K562 (cell line): ENCODE data around the gene JADE2. TPM values are rescaled to one million over a fixed set of nuclear protein-coding genes. Genes with fewer than 3 reads are reported as not detected.

Experiments used
- GABPA ChIP-seq: fragments of 200-800 bp; sonication (Bioruptor generic); conservative IDR thresholded peaks from 2 replicates; pipeline ENCODE4 v1.6.1; 2016; ENCODE audit warnings: low read depth, missing genetic modification characterization, missing compliant biosample characterization
- KDM5B ChIP-seq: fragments of 200-600 bp; sonication (generic); IDR thresholded peaks from 2 replicates; pipeline ENCODE4 v1.6.1; 2012; ENCODE audit warnings: low read depth, mild to moderate bottlenecking, moderate library complexity, low read length, control low read depth, inconsistent platforms; ENCODE audit not compliant: insufficient replicate concordance
- L3MBTL2 ChIP-seq: fragments of 450-650 bp; IDR thresholded peaks from 2 replicates; pipeline ENCODE4 v1.6.1; 2016; ENCODE audit warnings: mild to moderate bottlenecking, moderate library complexity
- MAZ ChIP-seq, 2 experiments: fragments of 450-650 bp in 1 of 2; sonication (generic) in 1 of 2; formaldehyde crosslinking; IDR thresholded peaks in 1 of 2; conservative IDR thresholded peaks in 1 of 2; 2 replicates each; pipeline versions ENCODE4 v1.4.0 to v1.5.0; 2020; ENCODE audit warnings: mild to moderate bottlenecking in 1 of 2, missing genetic modification reagents in 1 of 2
- MCM7 ChIP-seq, 2 experiments: fragments of 450-650 bp; IDR thresholded peaks; 2 replicates each; pipeline ENCODE4 v1.6.1; 2016 to 2018
- RBFOX2 ChIP-seq: fragments of 200-400 bp; formaldehyde crosslinking; IDR thresholded peaks from 2 replicates; pipeline ENCODE4 v1.6.1; 2017; ENCODE audit warnings: low read depth, mild to moderate bottlenecking, low read length, moderate library complexity
- SMAD2 ChIP-seq: fragments of 150-350 bp; IDR thresholded peaks from 2 replicates; pipeline ENCODE4 v1.6.1; 2014; ENCODE audit warnings: low read depth, mild to moderate bottlenecking, low read length
- SMAD4 ChIP-seq: fragments of 250-450 bp; sonication (Bioruptor Pico); conservative IDR thresholded peaks from 2 replicates; pipeline ENCODE4 v1.8.0; 2021; ENCODE audit warnings: inconsistent platforms, mild to moderate bottlenecking, moderate library complexity
- TAF1 ChIP-seq: IDR thresholded peaks from 2 replicates; pipeline ENCODE4 v1.6.1; 2011; ENCODE audit warnings: mild to moderate bottlenecking, low read length, moderate library complexity; ENCODE audit not compliant: insufficient read depth, control insufficient read depth, severe bottlenecking; ENCODE audit errors: extremely low read depth
- YY1 ChIP-seq, 3 experiments: IDR thresholded peaks; 2 replicates each; pipeline ENCODE4 v1.6.1; 2011; ENCODE audit warnings: low read length in 2 of 3, mild to moderate bottlenecking in 2 of 3, moderate library complexity in 2 of 3, borderline replicate concordance in 1 of 3, control low read depth in 1 of 3, low read depth in 1 of 3; ENCODE audit not compliant: insufficient read depth in 3 of 3, insufficient replicate concordance in 2 of 3, control insufficient read depth in 1 of 3, insufficient read length in 1 of 3; ENCODE audit errors: extremely low read depth in 1 of 3
- ZNF75A ChIP-seq: fragments of 450-650 bp; formaldehyde crosslinking; IDR thresholded peaks from 2 replicates; pipeline ENCODE4 v1.4.0; 2020; ENCODE audit warnings: mild to moderate bottlenecking
- polyA plus RNA-seq, 8 experiments: library from polyadenylated mRNA; depleted of rRNA in 4 of 8; stranded (reverse) in 5 of 8; unstranded in 3 of 8; fragments of >200 nt; fragmentation: Nextera tagmentation in 2 of 8; fragmentation: Illumina TruSeq in 1 of 8; extraction: Ambion mirVana in 2 of 8; extraction: Trizol in 1 of 8; gene quantifications; 2 replicates each; pipeline versions ENCODE4 v1.2.1 to v1.2.3, GENCODE V29; 2011 to 2014; ENCODE audit warnings: inconsistent platforms in 1 of 8, missing spikeins in 1 of 8
- total RNA-seq, 7 experiments: library from RNA; depleted of rRNA in 6 of 7; stranded (reverse); fragments of >200 nt in 6 of 7; fragmentation: Illumina TruSeq in 2 of 7; extraction: Trizol in 2 of 7; gene quantifications; 2 replicates each; pipeline versions ENCODE4 v1.2.1 to v1.2.3, GENCODE V29; 2011 to 2021; ENCODE audit warnings: low replicate concordance in 1 of 7
- TF ChIP-seq, protein P1 (sequence below): fragments of 250-450 bp; sonication (Bioruptor Pico); IDR thresholded peaks from 2 replicates; pipeline ENCODE4 v1.4.0; 2020; ENCODE audit warnings: mild to moderate bottlenecking, moderate library complexity, borderline replicate concordance
- TF ChIP-seq, protein P2 (sequence below): fragments of 450-650 bp; IDR thresholded peaks from 2 replicates; pipeline ENCODE4 v1.6.1; 2018; ENCODE audit warnings: mild to moderate bottlenecking, low read depth; ENCODE audit not compliant: partially characterized antibody
- TF ChIP-seq, protein P3 (sequence below): fragments of 450-650 bp; formaldehyde crosslinking; IDR thresholded peaks from 2 replicates; pipeline ENCODE4 v1.4.0; 2020; ENCODE audit warnings: mild to moderate bottlenecking, moderate library complexity
- TF ChIP-seq, protein P4 (sequence below): fragments of 200-800 bp; sonication (Bioruptor generic); IDR thresholded peaks from 2 replicates; pipeline ENCODE4 v1.6.1; 2017; ENCODE audit warnings: missing genetic modification characterization, missing compliant biosample characterization
- TF ChIP-seq, protein P5 (sequence below): sonication (generic); formaldehyde crosslinking; IDR thresholded peaks from 2 replicates; pipeline ENCODE4 v1.8.0; 2022; ENCODE audit warnings: missing genetic modification reagents, mild to moderate bottlenecking, moderate library complexity, borderline replicate concordance

Gene JADE2
- total and polyA plus RNA-seq, 9 of the 15 experiments (the other 6 are each of a cell fraction or from before 2014, with no cell fraction given) = 0.50 to 23.3 (median 9.1) TPM

DNA sequence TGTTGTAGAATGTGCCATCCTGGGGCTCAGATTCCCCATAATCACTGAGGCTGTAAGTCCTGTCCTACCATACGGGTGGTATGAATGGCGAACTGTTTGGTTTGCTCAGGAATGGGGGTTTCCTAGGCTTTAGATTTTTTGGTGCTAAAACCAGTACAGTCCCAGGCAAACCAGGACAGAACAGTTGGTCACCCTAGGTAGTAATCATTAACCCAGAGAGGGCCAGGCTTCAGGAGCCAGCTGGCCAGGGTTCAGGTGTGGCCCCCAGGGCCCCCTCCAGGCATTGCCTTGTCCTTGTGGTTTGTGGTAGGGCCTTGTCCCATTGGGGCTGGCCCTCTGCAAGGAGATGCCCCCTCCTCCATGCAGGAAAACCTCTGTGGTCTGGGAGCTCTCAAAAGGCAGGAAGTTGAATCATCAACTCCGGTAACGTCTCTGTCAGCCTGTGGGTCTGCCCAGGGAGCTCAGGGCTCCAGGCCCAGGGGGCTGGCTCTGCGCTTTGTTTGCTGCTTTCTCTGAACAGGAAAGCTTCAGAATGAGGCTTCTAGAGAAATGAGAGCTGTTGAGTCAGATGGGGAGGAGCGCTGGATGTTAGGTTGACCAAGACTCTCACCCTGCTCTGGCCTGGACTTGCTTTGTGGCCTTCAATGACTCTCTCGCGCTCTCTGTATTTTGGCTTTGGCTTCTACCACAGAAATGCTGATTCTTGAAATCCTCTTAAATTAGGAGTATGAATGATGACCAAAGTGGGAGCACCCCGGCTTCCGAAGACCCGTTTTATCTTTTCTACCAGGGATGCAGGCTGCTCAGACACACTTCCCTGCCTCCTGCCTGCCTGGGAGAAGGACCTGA is 22.2 kb upstream of the JADE2 start (continued):
- TF ChIP-seq SMAD4 (CRISPR knock-in tag) (peak; percentile 59; the same call in 1 of the 2 replicates), MAZ (CRISPR knock-in tag; conservative IDR thresholded peaks at IDR 0.05 in 1 of 2, IDR thresholded peaks at IDR 0.05 in 1 of 2) (peak; percentile 61 to 64; a peak in 3 of 4 replicates), TAF1 (peak; percentile 34), L3MBTL2 (0 out of 2 replicates have a peak, but pooled peaks have one; percentile 13), MCM7 (IDR thresholded peaks at IDR 0.05) (no peak), KDM5B (peak; percentile 48), YY1 (IDR thresholded peaks at IDR 0.05; ENCODE audit: borderline replicate concordance in 1 of 3, control insufficient read depth in 1 of 3, extremely low read depth in 1 of 3, insufficient read depth in 3 of 3, insufficient read length in 1 of 3, insufficient replicate concordance in 2 of 3, low read depth in 1 of 3, low read length in 2 of 3) (peak in 1 of 3 experiments; percentile 5), ZNF75A (no peak), SMAD2 (no peak), RBFOX2 (0 out of 2 replicates have a peak, but pooled peaks have one; percentile 43), GABPA (peak; percentile 72)
- TF ChIP-seq, protein P1, sequence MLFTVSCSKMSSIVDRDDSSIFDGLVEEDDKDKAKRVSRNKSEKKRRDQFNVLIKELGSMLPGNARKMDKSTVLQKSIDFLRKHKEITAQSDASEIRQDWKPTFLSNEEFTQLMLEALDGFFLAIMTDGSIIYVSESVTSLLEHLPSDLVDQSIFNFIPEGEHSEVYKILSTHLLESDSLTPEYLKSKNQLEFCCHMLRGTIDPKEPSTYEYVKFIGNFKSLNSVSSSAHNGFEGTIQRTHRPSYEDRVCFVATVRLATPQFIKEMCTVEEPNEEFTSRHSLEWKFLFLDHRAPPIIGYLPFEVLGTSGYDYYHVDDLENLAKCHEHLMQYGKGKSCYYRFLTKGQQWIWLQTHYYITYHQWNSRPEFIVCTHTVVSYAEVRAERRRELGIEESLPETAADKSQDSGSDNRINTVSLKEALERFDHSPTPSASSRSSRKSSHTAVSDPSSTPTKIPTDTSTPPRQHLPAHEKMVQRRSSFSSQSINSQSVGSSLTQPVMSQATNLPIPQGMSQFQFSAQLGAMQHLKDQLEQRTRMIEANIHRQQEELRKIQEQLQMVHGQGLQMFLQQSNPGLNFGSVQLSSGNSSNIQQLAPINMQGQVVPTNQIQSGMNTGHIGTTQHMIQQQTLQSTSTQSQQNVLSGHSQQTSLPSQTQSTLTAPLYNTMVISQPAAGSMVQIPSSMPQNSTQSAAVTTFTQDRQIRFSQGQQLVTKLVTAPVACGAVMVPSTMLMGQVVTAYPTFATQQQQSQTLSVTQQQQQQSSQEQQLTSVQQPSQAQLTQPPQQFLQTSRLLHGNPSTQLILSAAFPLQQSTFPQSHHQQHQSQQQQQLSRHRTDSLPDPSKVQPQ (CRISPR knock-in tag) = 0 out of 2 replicates have a peak, but pooled peaks have one; percentile 7
- TF ChIP-seq, protein P2, sequence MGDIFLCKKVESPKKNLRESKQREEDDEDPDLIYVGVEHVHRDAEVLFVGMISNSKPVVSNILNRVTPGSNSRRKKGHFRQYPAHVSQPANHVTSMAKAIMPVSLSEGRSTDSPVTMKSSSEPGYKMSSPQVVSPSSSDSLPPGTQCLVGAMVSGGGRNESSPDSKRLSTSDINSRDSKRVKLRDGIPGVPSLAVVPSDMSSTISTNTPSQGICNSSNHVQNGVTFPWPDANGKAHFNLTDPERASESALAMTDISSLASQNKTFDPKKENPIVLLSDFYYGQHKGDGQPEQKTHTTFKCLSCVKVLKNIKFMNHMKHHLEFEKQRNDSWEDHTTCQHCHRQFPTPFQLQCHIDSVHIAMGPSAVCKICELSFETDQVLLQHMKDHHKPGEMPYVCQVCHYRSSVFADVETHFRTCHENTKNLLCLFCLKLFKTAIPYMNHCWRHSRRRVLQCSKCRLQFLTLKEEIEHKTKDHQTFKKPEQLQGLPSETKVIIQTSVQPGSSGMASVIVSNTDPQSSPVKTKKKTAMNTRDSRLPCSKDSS = no peak
- TF ChIP-seq, protein P3, sequence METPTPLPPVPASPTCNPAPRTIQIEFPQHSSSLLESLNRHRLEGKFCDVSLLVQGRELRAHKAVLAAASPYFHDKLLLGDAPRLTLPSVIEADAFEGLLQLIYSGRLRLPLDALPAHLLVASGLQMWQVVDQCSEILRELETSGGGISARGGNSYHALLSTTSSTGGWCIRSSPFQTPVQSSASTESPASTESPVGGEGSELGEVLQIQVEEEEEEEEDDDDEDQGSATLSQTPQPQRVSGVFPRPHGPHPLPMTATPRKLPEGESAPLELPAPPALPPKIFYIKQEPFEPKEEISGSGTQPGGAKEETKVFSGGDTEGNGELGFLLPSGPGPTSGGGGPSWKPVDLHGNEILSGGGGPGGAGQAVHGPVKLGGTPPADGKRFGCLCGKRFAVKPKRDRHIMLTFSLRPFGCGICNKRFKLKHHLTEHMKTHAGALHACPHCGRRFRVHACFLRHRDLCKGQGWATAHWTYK (CRISPR knock-in tag) = peak; percentile 13; the same call in 1 of the 2 replicates
- TF ChIP-seq, protein P4, sequence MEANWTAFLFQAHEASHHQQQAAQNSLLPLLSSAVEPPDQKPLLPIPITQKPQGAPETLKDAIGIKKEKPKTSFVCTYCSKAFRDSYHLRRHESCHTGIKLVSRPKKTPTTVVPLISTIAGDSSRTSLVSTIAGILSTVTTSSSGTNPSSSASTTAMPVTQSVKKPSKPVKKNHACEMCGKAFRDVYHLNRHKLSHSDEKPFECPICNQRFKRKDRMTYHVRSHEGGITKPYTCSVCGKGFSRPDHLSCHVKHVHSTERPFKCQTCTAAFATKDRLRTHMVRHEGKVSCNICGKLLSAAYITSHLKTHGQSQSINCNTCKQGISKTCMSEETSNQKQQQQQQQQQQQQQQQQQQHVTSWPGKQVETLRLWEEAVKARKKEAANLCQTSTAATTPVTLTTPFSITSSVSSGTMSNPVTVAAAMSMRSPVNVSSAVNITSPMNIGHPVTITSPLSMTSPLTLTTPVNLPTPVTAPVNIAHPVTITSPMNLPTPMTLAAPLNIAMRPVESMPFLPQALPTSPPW = peak; percentile 55
- TF ChIP-seq, protein P5, sequence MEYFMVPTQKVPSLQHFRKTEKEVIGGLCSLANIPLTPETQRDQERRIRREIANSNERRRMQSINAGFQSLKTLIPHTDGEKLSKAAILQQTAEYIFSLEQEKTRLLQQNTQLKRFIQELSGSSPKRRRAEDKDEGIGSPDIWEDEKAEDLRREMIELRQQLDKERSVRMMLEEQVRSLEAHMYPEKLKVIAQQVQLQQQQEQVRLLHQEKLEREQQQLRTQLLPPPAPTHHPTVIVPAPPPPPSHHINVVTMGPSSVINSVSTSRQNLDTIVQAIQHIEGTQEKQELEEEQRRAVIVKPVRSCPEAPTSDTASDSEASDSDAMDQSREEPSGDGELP (CRISPR knock-in tag) = peak; percentile 42; the same call in 1 of the 2 replicates
